Brain microvascular endothelial cell (primary cell): ENCODE data around the gene EPHA3.

ENCODE experiments used
- DNase-seq: peaks from one replicate; pipeline ENCODE4 v3.0.0-alpha.2; 2020
- H3K27ac ChIP-seq: fragments of 250-450 bp; sonication (Bioruptor Pico); 2 replicates; pipeline ENCODE4 v1.5.1; 2020; ENCODE audit warnings: mild to moderate bottlenecking, moderate library complexity
- H3K27me3 ChIP-seq: fragments of 250-450 bp; sonication (Bioruptor Pico); replicated peaks from 2 replicates; pipeline ENCODE4 v1.5.1; 2020; ENCODE audit warnings: mild to moderate bottlenecking
- H3K36me3 ChIP-seq: fragments of 250-450 bp; sonication (Bioruptor Pico); replicated peaks from 2 replicates; pipeline ENCODE4 v1.5.1; 2020; ENCODE audit warnings: mild to moderate bottlenecking
- H3K4me3 ChIP-seq: 2 replicates; pipeline ENCODE4 v1.5.1; 2011; ENCODE audit warnings: low read depth, mild to moderate bottlenecking, control low read depth, low read length, moderate library complexity
- CTCF ChIP-seq: IDR thresholded peaks from 2 replicates; pipeline ENCODE4 v1.5.1; 2011; ENCODE audit warnings: low read depth, mild to moderate bottlenecking, moderate library complexity, low read length, control low read depth, inconsistent platforms; ENCODE audit errors: missing control alignments
- in situ Hi-C: cut with HindIII; loops from 2 replicates; pipeline ENCODE4 v1.10.0; 2017; ENCODE audit warnings: low sequenced_read_pairs, low pct_ligation_motif_present

Gene EPHA3

GRCh38 chr3:89260721-89261120 is 153.3 kb downstream of the EPHA3 start:
- no peak for TF ChIP-seq CTCF
- no peak for DNase-seq
- Histone ChIP-seq H3K27me3 (no peaks in the 10 kb centered on the region), H3K4me3 (no peak overlapping the region), H3K27ac (no peak overlapping the region), H3K36me3 (no peaks in the 10 kb centered on the region)
- in situ Hi-C loops: no loop called here

- no peak for TF ChIP-seq CTCF
- DNase-seq: no peak
- Histone ChIP-seq H3K27me3 (no peaks in the 10 kb centered on the region), H3K27ac (no peak overlapping the region), H3K36me3 (no peaks in the 10 kb centered on the region), H3K4me3 (no peak overlapping the region)
- in situ Hi-C loops: no loop called here
These were observed 154.3 kb downstream of the EPHA3 start for GRCh38 chr3:89261673-89262072.

- Histone ChIP-seq H3K36me3 (no peaks in the 10 kb centered on the region), H3K4me3 (no peak overlapping the region), H3K27ac (no peak overlapping the region), H3K27me3 (no peaks in the 10 kb centered on the region)
- no peak for TF ChIP-seq CTCF
- in situ Hi-C loops: no loop called here
- DNase-seq: no peak
These were observed 155.0 kb downstream of the EPHA3 start for GRCh38 chr3:89262309-89262929.

GRCh38 chr3:89264037-89264560 is 156.7 kb downstream of the EPHA3 start:
- no peak for TF ChIP-seq CTCF
- in situ Hi-C loops: no loop called here
- Histone ChIP-seq H3K36me3 (no peaks in the 10 kb centered on the region), H3K27me3 (no peaks in the 10 kb centered on the region), H3K27ac (no peak overlapping the region), H3K4me3 (no peak overlapping the region)
- no peak for DNase-seq

- no peaks in the 10 kb centered on the region for H3K36me3 ChIP-seq
- H3K27ac ChIP-seq: no peak overlapping the region
- in situ Hi-C loops: no loop called here
- no peak for TF ChIP-seq CTCF
- H3K4me3 ChIP-seq: no peak overlapping the region
- no peak for DNase-seq
- H3K27me3 ChIP-seq: no peaks in the 10 kb centered on the region
These were observed 158.7 kb downstream of the EPHA3 start for GRCh38 chr3:89266074-89266473.

GRCh38 chr3:89268059-89268458 is 160.6 kb downstream of the EPHA3 start:
- Histone ChIP-seq H3K27ac (no peak overlapping the region), H3K27me3 (no peaks in the 10 kb centered on the region), H3K4me3 (no peak overlapping the region), H3K36me3 (no peaks in the 10 kb centered on the region)
- DNase-seq: no peak
- in situ Hi-C loops: no loop called here
- TF ChIP-seq CTCF: no peak
